HG02840 (cell line): ENCODE data around the gene ATF7.
"Not testable (repeated sequence)": the region's sequence is repeated elsewhere in the genome, so short reads cannot be mapped to it uniquely, and the experiment has no call there.

ENCODE experiments used
- ATAC-seq: cut with Tn5 transposase; IDR thresholded peaks from one replicate; pipeline ENCODE4 v1.9.1; 2021; ENCODE audit warnings: mild to moderate bottlenecking, moderate library complexity, moderate number of reproducible peaks; ENCODE audit not compliant: unreplicated experiment, low FRiP score

Gene ATF7

DNA sequence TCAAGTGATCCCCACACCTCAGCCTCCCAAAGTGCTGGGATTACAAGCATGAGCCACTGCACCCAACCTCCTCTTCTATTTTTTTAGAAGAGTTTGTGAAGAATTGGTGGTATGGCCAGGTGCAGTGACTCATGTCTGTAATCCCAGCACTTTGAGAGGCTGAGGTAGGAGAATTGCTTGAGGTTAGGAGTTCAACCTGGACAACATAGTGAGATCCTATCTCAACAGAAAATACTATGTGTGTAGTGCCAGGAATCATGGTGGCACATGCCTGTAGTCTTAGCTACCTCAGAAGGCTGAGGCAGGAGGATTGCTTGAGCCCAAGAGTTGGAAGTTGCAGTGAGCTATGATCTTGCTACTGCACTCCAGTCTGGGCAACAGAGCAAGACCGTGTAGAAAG is 5.5 kb upstream of the ATF7 start:
- no peak for ATAC-seq

DNA sequence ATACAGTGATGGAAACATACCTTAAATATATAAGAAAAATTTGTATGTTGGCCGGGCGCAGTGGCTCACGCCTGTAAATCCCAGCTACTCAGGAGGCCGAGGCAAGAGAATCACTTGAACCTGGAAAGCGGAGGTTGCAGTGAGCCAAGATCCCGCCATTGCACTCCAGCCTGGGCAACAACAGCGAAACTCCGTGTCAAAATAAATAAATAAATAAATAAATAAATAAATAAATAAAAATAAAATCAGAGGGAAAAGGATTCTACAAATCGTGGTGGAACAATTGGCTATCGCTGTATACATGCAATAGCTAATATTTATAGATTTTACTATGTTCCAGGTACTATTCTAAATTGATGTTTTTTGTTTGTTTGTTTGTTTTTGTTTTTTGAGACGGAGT is 1.7 kb upstream of the ATF7 start:
- ATAC-seq = no peak

DNA sequence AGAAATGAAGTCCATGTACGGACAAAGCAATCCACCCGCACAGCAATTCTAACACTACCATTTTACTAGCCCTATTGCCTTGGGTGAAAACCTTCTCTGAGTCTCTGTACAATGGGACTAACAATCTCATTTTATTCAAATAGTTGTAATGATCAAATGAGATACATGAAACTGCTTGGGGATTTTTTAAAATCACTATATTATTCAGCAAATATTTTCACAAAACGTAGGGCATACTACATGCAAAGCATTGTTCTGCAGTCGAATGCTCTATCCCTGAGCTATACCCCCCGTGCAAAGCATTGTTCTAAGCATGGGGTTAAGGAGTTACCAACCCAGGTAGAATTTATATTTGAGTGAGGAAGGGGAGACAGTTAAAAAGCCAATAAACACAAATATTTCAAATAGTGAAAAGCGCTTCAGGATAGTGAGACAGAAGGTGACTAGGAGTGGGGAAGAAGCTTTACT is 554 bp upstream of the ATF7 start:
- no peak for ATAC-seq

DNA sequence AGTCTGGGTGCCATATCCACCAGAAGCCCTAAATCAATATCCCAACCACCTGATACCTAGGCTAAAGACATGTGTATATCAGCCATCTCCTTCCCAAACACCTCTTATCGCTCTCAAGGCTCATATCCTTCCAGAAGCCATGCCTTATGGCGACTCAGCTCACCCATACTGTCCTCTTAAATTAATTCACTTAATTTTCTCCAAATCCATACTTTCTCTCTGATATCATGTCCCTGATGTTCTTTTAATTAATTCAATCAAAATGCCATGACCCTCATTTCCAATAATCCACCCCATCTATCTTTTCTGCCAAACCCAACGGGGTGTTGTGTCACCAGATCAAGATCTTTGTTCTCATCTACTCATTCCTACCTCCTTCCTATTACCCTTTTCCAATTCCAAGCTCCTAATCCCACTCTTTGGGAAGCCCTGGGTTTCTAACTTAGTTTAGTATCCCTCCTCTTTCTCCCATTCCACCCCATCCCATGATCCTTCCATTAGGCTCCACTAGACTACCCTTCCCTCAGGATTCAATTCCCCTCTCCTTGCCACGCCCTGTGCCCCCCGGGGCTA is 723 bp downstream of the ATF7 start:
- no peak for ATAC-seq

DNA sequence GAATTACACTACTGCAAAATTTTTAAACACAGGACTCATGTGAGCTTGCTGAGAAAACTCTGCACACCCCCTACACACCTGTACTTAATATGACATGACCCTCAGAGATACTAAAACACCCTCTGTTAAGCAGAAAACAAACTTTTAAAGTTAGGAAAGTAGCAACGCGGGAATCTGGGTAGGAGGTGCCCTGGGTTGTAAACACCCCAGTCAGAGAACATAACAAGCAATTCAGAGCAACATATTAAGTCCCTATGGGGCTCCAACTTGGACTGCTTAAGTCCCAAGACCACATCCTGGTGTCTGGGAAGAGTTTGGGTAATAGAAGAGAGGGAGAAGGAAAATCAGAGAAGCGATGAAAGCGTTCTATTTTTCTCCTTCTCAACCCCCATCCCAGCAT is 1.2 kb downstream of the ATF7 start:
- no peak for ATAC-seq

DNA sequence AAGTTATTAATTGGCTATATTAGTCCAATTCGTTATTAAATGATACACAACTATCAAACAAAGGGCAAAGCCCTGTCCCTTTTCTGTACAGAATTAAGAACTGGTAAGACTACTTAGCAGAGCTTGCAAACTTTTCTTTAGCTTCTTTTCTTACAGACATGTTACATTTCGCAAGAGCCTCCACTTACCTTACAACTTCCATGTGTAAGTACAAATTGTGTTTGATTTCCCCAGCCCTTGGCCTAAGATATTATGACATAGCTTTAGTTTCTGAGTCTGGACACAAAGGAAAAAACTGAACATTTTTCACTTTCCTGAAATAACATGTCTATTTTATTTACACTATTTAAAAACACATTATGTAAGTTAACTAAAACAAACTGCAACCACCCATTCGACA is 1.7 kb downstream of the ATF7 start:
- no peak for ATAC-seq

DNA sequence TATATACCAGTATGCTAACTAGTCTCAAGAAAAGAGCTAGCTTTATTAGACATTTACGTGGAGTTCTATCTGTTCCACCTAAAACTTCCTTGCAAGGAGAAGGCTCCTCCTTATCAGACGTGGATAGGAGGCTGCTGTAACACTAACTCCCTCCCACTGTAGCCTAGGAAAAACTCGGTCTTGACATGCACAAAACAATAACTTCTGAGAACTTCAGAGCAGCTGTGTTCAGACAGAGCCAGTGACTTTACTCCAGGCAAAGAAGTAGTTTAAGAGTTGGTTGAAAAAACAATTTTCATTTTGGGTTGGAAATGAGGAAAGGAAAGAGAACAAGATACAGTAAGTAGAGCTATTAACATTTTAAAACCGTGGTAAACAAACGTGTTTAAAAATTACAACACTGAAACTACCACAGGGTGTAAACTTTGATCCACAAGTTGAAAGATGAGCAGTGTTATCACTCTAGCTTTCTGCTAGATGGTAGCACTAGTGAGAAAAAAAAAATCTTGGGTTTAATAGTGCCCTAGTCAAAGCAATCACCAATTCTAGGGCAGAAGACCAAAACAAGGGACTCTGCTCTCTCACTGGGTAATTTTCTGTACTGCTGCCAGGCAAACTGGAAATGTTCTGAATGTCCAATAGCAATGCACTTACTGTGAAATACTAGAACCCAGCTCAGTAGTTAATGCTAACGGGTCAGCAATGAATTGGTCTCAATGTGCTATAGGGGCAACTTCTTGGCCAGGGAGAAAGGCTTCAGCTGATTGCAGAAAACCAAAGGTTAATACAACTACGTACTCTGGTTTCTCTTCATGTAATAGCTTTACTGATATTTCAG is 2.4 kb downstream of the ATF7 start:
- ATAC-seq = no peak

DNA sequence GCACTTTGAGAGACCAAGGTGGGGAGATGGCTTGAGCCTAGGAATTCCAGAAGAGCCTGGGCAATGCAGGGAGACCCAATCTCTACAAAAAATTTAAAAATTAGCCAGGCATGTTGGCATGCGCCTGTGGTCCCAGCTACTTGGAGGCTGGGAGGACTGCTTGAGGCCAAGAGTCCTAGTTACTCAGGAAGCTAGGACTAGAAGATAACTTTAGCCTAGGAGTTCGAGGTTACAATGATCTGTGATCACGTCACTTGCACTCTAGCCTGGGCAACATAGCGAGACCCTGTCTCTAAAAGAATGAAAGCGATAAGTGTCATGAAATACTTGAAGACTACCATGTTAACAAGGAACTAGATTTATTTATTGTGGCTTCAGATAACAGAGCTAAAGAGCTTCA is 3.5 kb downstream of the ATF7 start:
- no peak for ATAC-seq

DNA sequence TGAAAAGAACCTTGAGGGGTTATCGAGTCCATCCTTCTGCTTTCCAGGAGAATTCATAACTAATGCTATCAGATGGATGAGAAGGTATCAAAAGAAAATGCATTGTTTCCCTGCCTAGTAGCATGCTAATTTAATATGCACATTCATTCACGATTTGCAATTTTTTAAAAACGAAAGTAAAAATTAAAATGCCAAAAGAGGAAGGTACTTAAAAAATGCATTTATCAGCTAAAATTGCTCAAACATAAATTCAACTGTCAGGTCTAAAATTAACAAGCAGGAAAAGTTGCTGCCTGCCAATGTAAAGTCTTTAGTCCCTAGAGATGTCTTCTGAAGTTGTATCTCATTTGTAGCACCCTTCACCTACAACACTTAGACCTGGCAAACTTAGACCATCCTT is 7.9 kb downstream of the ATF7 start:
- ATAC-seq = no peak

DNA sequence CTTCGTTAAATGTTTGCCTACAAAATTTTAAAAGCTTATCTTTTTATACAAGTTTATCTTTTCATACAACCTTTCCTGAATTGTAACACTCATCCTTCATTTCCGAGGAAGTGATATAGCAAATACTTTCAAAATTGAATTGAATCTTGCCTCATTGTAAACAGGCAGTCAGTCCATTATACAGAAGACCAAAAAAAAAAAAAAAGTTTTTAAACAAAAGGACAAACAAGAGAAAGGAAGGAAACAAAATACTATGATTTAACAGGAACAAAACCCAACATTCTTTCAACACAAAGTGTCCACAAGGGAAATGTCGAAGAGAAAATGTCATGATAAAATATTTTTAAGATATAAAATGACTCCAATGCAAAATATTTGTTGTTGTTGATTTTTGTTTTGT is 8.5 kb downstream of the ATF7 start:
- no peak for ATAC-seq

DNA sequence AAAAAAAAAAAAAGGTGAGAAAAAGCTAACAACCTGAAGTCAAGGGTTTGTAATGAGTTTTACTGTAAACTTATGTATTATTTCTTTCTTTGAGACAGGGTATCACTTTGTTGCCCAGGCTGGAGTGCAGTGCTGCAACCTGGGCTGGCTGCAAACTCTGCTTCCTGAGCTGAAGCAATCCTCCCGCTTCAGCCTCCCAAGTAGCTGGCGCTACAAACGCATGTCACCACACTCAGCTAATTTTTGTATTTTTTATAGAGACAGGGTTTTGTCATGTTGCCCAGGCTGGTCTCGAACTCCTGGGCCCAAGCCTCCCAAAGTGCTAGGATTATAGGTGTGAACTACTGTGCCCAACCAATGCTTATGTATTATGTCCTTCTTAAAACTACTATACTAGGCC is 9.2 kb downstream of the ATF7 start:
- no peak for ATAC-seq

DNA sequence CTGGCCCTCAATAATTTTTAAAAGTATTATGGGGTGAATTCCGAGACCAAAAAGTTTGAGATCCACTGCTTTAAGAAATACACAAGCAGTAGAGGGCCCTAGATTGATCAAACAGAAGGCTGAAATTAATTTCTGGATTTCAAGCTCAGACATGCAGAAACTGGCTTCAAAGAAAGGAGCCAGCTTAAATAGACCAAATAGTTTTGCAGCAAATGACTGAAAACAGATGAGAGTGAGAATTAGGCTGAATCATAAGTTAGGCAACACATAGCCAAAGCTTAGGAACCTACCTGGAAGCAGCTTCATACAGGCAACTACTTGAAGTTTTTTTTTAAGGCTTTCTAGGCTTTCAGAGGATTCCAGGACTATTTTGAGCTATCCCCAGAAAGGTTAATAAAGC is 12.4 kb downstream of the ATF7 start:
- ATAC-seq = no peak

DNA sequence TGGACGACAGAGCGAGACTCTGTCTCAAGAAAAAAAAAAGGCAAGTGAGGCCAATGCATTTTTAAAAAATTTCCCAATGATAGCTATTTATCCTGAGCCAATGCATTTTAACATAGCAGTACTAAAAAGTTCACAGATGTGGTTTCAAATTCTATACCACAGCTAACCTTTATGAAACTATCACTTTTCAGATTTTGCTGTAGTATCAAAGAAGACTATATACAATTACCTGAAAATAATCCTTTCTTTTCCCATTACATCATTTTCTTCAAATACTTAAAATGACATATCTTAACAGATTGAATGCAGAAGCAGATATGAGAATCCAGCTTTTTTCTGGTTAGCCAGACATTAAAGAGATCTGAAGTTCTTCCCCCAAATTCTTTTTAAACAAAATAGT is 13.2 kb downstream of the ATF7 start:
- no peak for ATAC-seq

DNA sequence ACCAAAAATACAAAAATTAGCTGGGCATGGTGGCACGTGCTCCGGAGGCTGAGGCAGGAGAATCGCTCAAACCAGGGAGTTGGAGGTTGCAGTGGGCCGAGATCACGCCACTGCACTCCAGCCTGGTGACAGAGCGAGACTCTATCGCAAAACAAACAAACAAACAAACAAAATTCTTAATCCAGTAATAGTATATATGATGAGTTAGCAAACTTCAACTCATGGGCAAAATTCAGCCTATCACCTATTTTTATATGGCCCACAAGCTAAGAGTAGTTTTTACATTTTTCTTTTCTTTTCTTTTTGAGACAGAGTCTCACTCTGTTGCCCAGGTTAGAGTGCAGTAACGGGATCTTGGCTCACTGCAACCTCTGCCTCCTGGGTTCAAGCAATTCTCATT is 14.9 kb downstream of the ATF7 start:
- no peak for ATAC-seq

DNA sequence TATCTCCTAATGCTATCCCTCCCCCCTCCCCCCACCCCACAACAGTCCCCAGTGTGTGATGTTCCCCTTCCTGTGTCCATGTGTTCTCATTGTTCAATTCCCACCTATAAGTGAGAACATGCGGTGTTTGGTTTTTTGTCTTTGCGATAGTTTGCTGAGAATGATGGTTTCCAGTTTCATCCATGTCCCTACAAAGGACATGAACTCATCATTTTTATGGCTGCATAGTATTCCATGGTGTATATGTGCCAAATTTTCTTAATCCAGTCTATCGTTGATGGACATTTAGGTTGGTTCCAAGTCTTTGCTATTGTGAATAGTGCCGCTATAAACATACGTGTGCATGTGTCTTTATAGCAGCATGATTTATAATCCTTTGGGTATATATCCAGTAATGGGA is 19.5 kb downstream of the ATF7 start:
- not testable (repeated sequence) for ATAC-seq

DNA sequence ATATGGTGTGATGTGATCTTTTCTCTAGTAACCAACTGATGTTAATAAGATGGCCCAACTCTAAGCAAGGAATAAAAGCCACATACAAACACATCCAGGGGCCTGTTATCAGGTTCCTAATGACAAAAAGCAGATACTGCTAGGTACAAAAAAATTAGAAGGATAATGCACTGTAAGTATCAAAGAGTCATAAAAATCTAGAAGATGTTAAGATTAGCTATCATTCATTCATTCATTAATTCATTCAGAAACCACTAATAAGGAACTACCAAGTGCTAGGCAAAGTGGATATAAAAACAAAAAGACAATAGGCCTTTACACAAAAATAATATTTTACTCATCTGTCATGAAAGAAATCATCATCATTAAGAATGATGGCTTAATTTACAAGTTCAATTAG is 21.6 kb downstream of the ATF7 start:
- ATAC-seq = no peak

DNA sequence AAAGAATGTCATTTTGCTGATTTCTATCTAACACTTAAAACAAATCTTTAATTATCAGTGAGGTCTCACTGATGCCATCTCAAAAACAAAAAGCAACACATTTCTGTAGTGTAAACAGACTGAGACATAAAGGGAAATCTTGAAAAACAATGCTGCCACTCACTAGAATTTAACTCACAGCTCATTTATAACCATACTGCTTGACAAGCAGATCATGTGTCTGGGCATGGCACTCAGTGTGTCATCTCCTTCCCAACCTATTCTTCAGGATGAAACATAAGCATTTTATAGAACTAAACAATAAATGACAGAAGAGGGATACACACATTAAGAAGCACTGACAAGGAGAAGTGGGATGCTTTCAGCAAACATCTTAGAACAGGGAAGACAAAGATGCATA is 22.4 kb downstream of the ATF7 start:
- ATAC-seq = no peak

DNA sequence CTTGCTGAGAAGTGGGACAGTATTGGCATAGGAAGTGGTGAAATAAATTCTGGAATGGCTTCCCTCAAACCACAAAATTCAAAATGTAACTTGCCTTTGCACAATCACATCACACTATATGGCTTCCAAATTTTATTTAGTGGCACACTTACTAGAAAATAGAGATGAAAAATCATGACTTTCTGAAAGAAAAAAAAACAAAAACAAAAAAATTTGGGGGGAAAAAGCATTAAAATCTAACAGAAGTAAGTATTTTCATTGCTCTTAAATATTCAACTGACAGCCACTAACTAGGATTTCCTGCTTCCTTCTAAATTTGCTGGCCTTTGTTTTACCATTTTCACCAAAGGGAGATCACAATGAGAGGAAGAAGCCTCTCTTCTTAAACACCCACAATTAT is 23.0 kb downstream of the ATF7 start:
- no peak for ATAC-seq

DNA sequence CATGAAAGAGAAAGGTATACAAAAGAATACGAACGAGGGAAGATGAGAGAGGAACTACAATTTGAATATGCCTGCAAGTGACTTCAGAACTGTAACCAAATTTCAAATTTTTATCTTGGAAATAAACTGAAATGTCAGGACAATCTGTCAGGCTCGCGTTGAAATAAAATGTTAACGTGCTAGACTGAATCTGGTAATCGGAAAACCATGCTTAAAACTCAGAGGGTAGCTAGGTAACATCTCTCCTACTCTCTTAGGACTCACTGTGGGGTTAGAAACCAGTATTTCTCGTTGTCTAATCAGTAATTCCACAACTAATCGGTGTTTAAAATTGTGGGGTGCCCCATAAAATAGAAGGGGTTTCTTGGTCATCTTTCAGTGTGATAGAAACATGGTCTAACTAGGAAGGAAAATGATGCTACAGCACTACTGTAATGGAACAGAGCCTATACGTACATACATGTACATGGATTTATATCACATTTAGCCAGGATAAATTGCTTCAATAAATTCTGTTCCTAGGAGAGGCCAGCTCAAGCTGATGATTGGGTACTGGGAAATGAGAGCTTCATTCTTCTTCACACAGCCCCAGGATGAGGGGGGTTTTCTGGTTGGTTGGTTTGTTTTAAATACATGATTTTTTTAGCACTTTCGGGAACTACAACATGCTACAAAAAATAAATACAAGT is 23.9 kb downstream of the ATF7 start:
- no peak for ATAC-seq

DNA sequence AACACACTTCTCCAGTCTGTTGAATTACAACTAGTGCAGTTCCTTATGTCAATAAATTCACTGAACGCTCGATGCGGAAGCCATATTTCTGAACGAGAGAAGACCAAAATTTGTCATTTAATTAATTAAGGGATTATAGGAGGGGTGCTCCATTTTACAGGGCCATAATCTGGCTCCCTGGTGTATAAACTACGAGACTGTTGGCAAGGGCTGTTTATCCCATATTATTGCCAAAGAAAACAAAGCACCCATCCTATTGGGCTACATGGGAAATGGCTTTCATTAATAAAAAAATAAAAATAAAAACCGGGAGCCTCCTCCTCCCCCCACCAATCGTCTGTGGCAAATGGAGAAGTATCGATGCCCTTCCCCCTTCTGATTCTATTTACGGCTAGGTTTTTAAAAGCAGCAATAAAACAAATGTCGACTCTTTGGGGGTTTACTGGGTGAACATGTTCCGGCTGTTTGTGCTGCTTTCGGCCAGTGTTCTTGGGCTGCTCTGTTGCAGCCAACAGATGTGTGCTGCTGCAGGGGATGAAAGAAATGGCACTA is 24.8 kb downstream of the ATF7 start:
- no peak for ATAC-seq

DNA sequence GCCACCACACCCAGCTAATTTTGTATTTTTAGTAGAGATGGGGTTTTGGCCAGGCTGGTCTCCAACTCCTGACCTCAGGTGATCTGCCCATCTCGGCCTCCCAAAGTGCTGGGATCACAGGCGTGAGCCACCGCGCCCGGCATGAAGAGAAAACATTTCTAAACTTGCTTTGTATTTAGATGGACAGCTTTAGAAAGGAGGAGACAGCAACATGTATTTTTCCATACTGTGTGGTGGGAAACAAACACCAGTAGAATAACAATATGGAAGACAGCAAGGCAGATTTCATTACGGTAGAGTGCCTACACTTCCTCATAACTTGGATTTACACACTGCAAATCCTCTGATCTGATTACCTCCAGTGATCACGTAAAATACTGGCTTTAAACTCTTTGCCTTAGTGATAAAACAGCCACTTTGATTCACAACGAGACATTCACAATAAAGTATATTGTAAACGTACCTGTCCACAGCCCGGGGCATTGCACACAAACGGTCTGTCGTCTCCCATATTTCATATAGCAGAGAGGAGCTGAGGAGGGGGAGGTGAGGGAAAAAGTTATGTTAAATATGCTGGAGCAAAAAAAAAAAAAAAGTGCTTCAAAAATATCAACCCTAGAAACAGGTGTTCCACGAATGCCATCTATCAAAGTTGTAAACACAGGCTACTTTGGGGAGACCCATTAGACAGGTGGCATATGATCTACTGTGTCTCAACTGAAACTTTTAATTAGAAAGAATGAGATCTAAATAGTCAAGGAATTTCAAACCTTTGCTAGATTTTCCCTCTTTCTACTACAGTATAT is 25.5 kb downstream of the ATF7 start:
- no peak for ATAC-seq
